HL-60 (cell line): ENCODE measurements around the gene ERC2.

Experiments
- CTCF ChIP-seq: IDR thresholded peaks from one replicate; pipeline ENCODE4 v1.5.1; 2011; ENCODE audit warnings: low read length, control low read depth, inconsistent platforms; ENCODE audit not compliant: insufficient read depth
- POLR2AphosphoS5 ChIP-seq: IDR thresholded peaks from 2 replicates; pipeline ENCODE4 v1.6.1; 2012; ENCODE audit warnings: low read depth
- REST ChIP-seq: IDR thresholded peaks from 2 replicates; pipeline ENCODE4 v1.6.1; 2012; ENCODE audit warnings: low read depth; ENCODE audit not compliant: insufficient replicate concordance

- TF ChIP-seq CTCF: no peak
- TF ChIP-seq REST: no peak
- TF ChIP-seq POLR2AphosphoS5: no peak
Measured at GRCh38 chr3:55490276-55490913, 977.9 kb downstream of the ERC2 start.
